Stimulated activated CD8-positive, alpha-beta memory T cell treated with anti-CD3 and anti-CD28 coated beads, Interleukin-15, amount 100 ng/mL, for 1 hour (primary cell): ENCODE measurements around the gene TLCD1.
A peak's percentile ranks its signal among the peaks of the same experiment; 100 is the strongest.

ENCODE experiments used
- DNase-seq: peaks from one replicate; pipeline ENCODE4 v3.0.0-alpha.2; 2020; ENCODE audit warnings: low read depth

Gene TLCD1

DNA sequence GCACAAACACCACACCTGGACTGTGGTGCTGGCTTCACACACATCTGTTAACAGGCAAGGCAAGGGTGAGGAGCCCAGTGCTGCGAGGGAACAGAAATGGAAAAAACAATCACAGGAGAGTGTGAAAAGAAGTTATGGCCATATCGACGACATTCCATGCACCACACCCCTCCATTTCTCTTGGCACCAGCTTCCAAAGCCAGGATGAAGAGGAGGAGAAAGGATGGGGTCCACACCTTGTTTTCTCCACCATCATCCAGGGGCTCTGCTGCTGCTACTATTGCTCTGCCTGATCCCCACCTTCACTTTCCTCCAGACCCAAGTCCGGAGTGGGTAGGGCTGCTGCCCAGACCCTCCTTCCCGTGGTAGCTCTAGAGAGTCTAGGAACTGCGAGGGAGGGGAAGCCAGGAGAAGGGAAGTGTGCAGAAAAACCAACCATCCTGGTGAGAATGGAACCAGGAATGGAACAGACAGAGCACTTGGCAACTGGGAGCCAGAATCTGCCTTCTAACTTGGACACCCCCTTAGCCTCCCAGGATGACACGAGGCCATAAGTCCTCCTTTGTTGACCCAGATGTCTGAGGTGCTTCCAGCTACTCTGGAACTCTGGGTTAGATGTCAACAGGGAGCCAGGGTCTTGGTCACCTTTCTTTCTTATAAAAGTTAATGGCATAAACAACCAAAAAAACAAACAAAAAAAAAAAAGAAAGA is 13.2 kb downstream of the TLCD1 start:
- DNase-seq, result no peak

- peak; percentile 27 for DNase-seq
Measured at GRCh38 chr17:28712032-28712704, 13.9 kb downstream of the TLCD1 start.

GRCh38 chr17:28711723-28712031 is 14.4 kb downstream of the TLCD1 start, which contains the start of gene PROCA1:
Gene PROCA1, minus strand, starts transcription at chr17:28711888. Its CDS starts 228 bp downstream, at chr17:28711660.
- no peak for DNase-seq

DNA sequence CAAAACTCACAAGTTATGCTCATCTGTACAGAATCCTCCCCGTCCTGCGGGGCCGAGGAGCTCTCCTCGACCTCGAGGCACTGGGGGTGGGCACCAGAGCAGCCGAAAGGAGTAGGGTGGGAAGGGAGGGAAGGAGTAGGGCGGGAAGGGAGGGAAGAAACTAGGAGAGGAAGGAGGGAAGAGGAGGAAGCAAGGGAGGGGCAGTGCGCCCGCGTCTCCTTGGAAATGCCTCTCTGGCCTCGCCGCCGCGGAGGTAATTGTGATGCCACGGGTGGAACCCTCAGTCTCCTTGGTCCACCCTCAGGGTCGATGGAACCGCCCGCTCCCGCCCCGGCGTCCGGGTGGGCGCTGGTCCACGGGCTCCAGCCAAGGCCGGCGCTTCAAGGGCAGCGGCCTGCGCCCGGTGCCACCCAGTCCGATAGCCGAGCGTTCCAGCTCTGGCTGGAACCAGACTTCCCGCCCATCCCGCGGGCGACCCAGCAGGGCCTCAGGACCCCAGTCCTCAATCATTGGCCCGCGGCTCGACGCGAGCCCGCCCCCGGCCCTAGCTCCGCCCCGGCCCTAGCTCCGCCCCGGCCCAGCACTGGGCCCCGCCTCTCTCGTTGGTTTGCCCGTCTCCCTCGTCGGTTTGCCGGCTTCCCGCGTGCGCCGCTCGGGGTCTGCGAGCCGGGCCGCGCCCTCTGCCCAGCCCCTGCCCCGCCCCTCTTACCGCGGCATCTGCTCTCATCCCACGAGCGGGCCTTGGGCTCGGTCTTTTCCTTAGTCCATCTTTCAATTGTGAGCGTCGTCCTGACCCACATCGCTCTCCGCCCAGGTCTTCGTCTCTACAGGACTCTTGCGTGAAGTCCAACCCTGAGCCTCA is 14.9 kb downstream of the TLCD1 start:
- peak; percentile 83 for DNase-seq

GRCh38 chr17:28707339-28707720 is 18.7 kb downstream of the TLCD1 start:
- no peak for DNase-seq

DNA sequence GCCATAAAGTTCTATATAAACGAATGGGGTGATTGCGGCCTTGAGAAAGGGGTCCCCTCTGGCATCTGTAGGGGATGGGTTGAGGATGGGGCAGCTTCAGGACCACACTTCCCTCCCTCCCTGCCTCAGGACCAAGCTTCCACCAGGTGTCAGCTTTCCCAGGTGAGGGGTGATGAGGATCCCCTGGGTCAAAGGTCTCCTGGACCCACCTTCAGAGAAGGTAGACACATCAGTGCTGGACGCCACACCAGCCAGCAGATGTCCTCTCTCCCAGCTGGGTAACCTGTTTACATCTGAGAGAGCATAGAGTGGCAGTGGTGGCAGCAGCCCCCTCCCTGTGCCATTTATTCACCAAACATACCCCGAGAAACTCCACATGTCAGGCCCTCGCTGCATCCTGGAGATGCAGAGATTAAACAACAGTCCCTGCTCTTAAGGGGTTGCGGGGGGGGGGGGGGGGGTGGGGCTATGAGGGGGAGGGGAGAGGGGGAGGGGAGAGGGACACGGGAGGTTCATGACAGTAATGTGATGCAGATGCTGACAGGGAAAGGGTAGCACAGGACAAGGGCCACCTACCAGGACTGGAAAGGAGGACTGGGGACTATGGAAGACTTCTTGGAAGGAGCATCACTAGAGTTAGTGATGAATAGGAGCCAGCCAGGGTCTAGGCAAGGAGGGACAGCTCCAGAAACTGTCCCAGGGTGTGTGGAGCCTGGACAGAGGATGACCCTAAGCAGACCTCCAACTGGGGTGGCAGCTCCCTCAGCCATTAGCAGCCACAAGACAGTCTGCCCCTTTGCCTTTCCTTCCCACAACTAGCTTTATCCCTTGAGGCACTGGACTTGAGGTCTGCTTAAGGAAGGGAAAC is 19.3 kb downstream of the TLCD1 start:
- DNase-seq, result no peak

DNA sequence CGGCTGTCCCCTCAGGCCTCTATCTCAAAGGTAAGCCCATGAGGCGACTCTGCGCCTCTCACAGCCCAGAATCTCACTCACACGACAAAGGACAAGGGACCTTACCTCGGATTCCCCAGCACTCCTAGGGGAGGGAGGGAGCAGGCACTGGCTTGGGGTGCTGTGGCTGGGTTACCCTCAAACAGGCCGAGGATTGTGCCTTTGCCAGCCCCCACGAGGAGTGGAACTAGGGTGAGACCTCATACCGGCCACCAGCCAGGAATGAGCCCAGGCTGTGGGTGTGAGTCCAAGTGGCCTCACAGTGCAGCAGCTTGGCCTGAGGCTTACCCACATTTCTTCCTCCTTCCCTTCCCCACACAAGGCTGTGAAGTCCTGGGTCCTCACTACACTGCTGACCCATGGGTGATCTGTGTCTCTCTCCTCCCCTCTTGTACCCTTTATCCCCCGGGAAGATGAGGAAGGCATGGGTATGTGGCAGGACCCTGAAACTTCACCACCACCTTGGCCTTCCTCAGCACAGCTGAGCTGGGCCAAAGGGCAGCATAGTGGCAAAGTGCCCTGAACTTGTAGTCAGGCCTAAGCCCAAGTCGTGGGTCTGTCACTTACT is 20.2 kb downstream of the TLCD1 start:
- DNase-seq, result no peak

DNA sequence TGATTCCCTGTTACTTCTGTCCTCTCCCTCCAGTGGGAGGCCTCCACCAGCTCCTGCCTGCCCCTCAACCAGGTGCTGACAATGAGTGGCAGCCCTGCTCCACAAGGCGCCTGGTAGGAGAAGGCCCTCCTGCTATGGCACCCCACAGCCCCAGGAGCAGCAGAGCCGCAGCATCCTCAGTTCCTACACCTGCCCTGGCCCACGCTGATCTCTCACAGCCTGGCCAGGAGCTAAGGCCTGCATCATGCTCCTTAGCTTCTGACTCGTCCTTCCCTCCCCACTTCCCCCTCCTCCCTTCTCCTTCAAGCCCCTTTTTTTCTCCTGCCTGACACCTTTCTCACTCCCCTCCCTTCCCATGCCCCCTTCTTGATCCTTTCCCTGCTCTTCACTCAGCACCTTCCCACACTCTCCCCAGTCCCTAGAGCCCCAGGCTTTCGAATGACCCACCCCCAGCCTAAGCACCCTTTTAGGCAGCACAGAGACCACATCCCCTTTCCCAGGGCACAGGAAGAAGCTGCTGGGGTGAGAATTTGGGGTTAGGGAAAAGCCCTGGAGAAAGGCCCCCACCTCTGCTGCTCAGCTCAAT is 20.9 kb downstream of the TLCD1 start:
- DNase-seq, result no peak

DNA sequence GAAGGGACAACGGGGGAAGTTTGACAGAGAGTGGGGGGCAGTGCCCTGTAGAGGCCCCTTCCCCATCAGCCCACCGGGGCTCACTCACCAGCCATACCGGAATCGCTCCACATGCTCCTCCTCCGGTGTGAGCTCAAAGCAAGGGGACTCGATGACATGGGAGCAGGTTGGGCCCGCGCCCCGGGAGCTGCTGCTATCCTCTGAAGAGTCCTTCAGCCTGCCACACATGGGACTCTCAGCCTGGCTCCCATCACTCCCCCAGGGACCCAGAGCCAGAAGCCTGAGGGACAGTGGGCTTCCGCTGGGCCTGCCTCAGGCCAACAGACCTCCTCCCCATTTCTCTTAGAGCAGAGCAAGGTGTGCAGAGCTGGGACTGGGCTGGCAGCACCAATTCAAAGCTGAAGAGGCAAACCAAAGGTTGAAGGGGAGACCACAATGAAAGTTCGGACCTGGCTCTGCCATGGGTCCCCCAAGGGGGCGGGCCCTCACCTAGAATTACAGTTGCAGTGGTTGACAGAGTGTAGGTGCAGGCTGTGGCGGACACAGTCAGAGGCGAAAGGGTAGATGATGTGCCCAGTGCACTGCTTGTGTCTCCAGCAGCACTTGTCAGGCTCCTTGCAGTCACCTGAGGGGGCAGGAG is 21.7 kb downstream of the TLCD1 start:
- DNase-seq, result no peak

DNA sequence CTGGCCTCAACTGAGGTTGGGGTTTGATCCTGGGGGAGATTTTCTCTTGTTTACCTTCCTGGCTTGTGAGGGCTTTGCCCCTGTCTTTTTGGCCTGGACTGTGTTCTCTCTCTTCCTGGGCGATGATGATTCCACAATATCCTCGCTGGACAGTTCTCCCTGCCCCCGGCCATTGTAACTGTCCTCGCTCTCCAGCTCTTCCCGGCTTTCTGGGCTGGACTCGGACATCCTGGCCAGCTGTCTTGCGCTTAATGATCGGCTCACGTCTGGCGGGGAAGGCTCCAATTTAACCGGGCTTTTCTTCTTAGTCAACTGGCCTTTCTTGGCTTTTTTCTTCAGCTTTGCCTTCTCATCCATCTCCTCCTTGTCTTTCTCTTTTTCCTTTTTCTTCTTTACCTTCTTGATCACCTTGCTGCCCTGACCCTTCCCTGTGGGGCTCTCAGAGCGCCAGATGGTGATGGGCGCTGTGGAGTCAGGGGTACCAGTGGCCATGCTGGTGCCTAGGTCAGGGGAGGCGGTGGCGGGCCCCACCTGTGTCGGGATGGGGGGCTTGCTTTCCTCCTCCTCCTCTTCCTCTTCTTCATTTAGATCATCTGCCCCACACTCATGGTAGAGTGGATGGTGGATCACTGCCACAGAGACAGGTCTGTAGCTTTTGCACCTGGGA is 22.3 kb downstream of the TLCD1 start:
- no peak for DNase-seq

DNA sequence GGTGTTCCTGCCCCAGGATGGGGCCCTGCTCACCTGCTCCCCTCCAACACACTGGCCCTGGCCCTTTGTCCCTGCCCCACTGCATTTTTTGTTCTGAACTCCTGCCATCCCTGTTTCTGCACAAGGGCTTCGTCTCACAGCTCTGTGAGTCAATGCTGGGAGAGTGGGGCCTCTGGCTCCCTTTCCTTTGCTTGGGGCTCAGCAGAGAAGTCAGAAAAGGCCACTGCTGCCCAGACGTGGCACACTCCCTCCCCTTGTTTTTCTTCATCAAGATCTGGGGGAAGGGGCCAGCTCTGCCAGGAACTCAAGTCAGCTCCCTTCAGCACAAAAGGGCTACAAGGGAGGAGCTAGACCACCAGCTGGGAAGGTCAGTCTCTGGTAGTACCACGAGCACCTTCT is 23.3 kb downstream of the TLCD1 start:
- no peak for DNase-seq

- no peak for DNase-seq
Measured at GRCh38 chr17:28702026-28702751, 23.8 kb downstream of the TLCD1 start.

DNA sequence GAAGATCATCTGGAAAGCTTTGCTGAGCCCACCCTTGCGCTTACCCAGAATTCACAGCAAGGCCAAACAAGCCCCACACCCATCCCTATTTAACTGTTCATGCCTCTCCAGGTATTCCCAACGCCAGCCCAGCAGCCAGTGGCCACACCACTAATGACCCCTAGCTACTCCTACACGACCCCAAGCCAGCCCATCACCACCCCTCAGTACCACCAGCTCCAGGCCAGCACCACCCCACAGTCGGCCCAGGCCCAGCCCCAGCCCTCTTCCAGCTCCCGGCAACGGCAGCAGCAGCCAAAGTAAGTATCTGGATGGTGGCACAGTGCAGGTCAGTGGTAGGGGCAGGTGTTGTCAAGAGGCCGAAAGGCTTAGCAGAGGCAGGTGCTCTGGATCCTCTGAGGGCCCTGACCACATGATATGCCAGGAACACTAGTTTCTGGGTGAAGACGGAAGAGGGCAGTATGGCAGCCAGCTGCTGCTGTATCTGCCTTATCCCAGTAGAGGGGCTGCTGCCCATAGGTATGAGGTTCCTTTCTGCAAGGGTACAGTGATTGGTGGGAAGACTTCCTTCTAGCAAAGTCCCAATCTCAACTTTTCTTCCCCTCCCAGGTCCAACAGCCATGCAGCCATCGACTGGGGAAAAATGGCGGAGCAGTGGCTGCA is 25.1 kb downstream of the TLCD1 start:
- no peak for DNase-seq

GRCh38 chr17:28700278-28700677 is 25.8 kb downstream of the TLCD1 start:
- DNase-seq, result no peak

GRCh38 chr17:28698253-28698941 is 27.6 kb downstream of the TLCD1 start:
- no peak for DNase-seq

DNA sequence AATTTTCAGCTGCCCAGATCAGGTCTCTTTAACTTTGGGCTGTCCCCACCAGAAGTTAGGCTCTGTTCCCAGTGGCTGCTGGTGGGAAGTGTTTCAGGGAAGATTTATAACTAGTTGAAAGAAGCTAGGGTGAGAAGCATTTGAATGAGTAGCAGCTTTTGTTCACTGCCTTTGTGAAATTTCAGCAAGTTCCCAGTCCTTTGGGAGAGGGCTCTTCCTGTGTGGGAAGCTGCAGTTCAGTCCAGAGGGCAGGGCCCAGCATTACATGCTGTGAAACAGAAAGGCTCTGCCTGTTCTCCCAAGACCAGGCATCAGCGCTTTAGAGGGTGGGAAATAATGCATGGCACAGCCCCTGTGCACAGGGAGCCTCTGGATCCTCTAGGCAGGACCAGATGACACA is 32.2 kb downstream of the TLCD1 start:
- no peak for DNase-seq

DNA sequence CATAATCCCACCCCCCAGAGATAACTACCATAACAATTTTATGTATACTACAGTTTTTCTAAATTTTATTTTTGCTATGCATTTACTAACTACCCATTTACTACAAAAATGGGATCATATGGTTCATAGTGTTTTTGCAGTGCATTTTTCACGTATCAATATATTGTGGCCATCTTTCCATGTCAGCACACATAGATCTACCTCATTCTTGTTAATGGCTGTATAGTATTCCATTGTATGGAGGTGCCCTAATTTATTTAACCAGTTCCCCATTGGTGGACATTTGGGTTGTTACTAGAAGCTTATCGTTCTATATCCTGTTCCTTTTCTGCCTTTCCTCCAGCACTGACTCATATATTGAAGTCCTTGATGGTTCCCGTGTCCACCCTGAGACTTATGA is 37.0 kb downstream of the TLCD1 start:
- no peak for DNase-seq

DNA sequence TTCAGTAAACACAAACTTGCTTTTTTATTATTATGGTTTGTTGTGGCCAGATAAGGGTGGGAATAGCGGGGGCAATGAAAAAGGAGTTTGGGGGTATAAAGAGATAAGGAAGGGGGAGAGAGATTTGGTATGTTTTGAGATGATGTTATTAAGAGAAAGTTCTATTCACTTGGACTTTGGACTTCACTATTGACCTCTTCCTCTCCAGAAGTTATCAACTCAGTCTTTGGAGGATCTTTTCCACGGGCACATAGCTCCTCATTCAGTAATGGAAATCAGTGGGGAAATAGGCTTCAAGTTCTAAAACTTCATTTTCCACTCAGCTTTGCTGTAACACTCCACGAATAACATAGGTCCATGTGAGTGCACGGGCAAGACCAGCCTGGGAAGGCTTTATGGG is 37.6 kb downstream of the TLCD1 start:
- DNase-seq, result no peak
